Measurements from ENCODE around the gene KLF18. TPM values are rescaled to one million over a fixed set of nuclear protein-coding genes. Genes with fewer than 3 reads are reported as not detected.

Gene KLF18
- total RNA-seq, 1 experiment from 2014 or later: 0.09 TPM

GRCh38 chr1:44120398-44120949 is 21.0 kb downstream of the KLF18 start:
- 0 out of 2 replicates have a peak, but pooled peaks cover 12% of the 10 kb centered on the region for H3K9me3 Mint-ChIP-seq
- TF ChIP-seq ZNF396 (CRISPR knock-in tag; IDR thresholded peaks at IDR 0.05; ENCODE audit: borderline replicate concordance): no peak
- TF ChIP-seq ZNF121 (CRISPR knock-in tag; IDR thresholded peaks at IDR 0.05): 0 out of 2 replicates have a peak, but pooled peaks have one; percentile 40
- ChIA-PET CTCF (interaction anchor here (0.6 to 3.7 kb wide), 2 partner anchors 17 to 72 kb away, joined by 3 to 13 read pairs; no protein-coding TSS in a partner anchor), POLR2A (no interaction called here)
- H3K4me3 Mint-ChIP-seq: no peak overlapping the region
- no peak overlapping the region for H3K27ac Mint-ChIP-seq
- H3K36me3 Mint-ChIP-seq: no peaks in the 10 kb centered on the region
- H3K4me1 Mint-ChIP-seq: peaks cover 14% of the 10 kb centered on the region
- DNase-seq (ENCODE audit: low spot score) (no peak), ATAC-seq (no peak)
- H3K27me3 Mint-ChIP-seq (ENCODE audit: low read depth): peaks cover 11% of the 10 kb centered on the region

- ATAC-seq (peak; percentile 95), DNase-seq (ENCODE audit: low spot score) (no peak)
- ChIA-PET POLR2A (no interaction called here), CTCF (interaction anchor here (1.2 kb wide), 1 partner anchor 98 kb away, joined by 3 read pairs; no protein-coding TSS in a partner anchor)
- H3K36me3 Mint-ChIP-seq: no peaks in the 10 kb centered on the region
- no peak overlapping the region for H3K4me3 Mint-ChIP-seq
- peaks cover 14% of the 10 kb centered on the region for H3K4me1 Mint-ChIP-seq
- H3K27me3 Mint-ChIP-seq (ENCODE audit: low read depth): peaks cover 11% of the 10 kb centered on the region
- 0 out of 2 replicates have a peak, but pooled peaks cover 12% of the 10 kb centered on the region for H3K9me3 Mint-ChIP-seq
- H3K27ac Mint-ChIP-seq: no peak overlapping the region
- no peak for TF ChIP-seq SOX15 (CRISPR knock-in tag; IDR thresholded peaks at IDR 0.05)
- no peak for TF ChIP-seq ERG (CRISPR knock-in tag; IDR thresholded peaks at IDR 0.05)
- no peak for TF ChIP-seq ETV6 (CRISPR knock-in tag; IDR thresholded peaks at IDR 0.05)
- no peak for TF ChIP-seq KAT7 (CRISPR knock-in tag; IDR thresholded peaks at IDR 0.05; ENCODE audit: borderline replicate concordance)
- TF ChIP-seq ZNF416 (CRISPR knock-in tag; IDR thresholded peaks at IDR 0.05): no peak
- TF ChIP-seq ZNF532 (CRISPR knock-in tag; IDR thresholded peaks at IDR 0.05; ENCODE audit: borderline replicate concordance): no peak
- no peak for TF ChIP-seq ATF1 (CRISPR knock-in tag; IDR thresholded peaks at IDR 0.05)
- no peak for TF ChIP-seq FOXK1 (CRISPR knock-in tag; IDR thresholded peaks at IDR 0.05)
- TF ChIP-seq IRF1 (CRISPR knock-in tag; IDR thresholded peaks at IDR 0.05): no peak
- no peak for TF ChIP-seq ZSCAN18 (CRISPR knock-in tag; IDR thresholded peaks at IDR 0.05)
- TF ChIP-seq AFF4 (CRISPR knock-in tag; IDR thresholded peaks at IDR 0.05; ENCODE audit: borderline replicate concordance): no peak
- no peak for TF ChIP-seq SMAD4 (CRISPR knock-in tag; IDR thresholded peaks at IDR 0.05)
- no peak for TF ChIP-seq SMAD3 (CRISPR knock-in tag; IDR thresholded peaks at IDR 0.05; ENCODE audit: borderline replicate concordance)
Observed at GRCh38 chr1:44119525-44119924, 21.9 kb downstream of the KLF18 start.

All from WTC11 (cell line).